Non-pigmented ciliary epithelial cell (primary cell): ENCODE results near the gene PRAMEF15.
"Not testable (repeated sequence)": the region's sequence is repeated elsewhere in the genome, so short reads cannot be mapped to it uniquely, and the experiment has no call there.

Experiments
- DNase-seq: peaks from one replicate; pipeline ENCODE4 v3.0.0-alpha.2; 2010; ENCODE audit warnings: low read depth

Gene PRAMEF15

GRCh38 chr1:13315281-13315680, at the start of gene PRAMEF15:
TSS of gene PRAMEF15 (plus strand) at chr1:13315581. CDS start at chr1:13318408, 2,827 bp downstream.
- DNase-seq = not testable (repeated sequence)

DNA sequence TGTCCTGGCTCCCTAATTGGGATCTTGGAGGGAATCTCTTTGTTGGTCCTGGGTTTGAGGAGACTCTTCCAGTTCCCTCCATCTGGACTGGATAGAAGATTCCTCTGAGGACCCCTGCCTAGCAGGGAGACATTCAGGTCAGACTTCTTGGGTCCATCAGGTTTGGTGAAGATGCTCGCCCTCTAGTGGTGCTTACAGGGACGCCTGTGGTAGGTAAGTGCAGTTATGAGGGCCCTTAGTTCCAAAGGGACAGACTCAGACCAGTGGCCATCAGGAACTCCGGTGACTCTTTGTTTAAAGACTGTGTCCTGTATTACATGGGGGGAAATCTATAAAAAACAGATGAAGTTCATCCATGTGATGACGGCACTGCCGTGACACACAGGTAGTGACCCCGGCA, 38.4 kb upstream of the PRAMEF15 start:
- not testable (repeated sequence) for DNase-seq

GRCh38 chr1:13279617-13280016, 35.8 kb upstream of the PRAMEF15 start:
- not testable (repeated sequence) for DNase-seq

GRCh38 chr1:13285037-13285436, 30.3 kb upstream of the PRAMEF15 start, which contains the start of gene PRAMEF8:
TSS of gene PRAMEF8 (minus strand) at chr1:13285137. CDS start at chr1:13284091, 1,046 bp downstream.
- not testable (repeated sequence) for DNase-seq

DNA sequence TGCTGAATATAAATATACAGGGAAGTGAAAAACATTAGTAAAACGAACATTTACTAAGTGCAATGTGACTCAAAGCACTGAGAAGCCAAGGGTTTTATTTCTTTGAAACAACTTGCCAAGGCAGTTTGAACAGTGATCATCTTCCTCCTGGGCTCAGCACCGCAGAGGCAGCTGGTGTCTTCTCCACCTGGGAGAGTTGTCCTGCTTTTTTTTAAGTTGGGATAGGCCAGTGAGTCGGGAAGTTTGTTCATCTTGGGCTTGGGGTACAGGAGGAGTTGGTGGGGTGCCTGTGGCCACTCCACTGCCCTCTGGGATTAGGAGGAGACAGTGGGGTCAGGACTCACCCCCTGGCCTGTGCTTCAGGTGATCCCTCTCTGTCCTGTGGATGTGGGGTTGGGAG, 26.4 kb upstream of the PRAMEF15 start:
- not testable (repeated sequence) for DNase-seq

GRCh38 chr1:13297216-13297931, 18.0 kb upstream of the PRAMEF15 start:
- DNase-seq = not testable (repeated sequence)

GRCh38 chr1:13298699-13299098, 16.7 kb upstream of the PRAMEF15 start:
- not testable (repeated sequence) for DNase-seq

DNA sequence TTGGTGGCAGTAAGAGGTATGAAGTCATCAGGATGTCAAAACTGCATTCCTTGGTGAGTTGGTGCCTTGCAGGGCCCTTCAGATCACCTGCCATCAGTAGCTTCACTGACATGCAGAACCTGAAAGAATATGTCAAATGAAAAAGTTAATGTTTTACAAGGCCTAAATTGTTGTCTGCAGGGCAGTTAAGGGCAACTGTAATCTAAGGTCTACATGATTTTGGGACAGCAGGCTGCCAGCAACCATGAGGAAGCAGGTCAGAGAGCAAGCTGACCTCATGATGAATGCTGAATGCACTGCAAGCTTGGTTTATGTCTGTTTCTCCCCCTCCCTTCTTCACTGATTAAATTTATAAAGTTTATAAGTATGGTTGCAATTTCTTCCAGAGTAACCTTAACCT, 13.2 kb upstream of the PRAMEF15 start:
- DNase-seq = not testable (repeated sequence)

- DNase-seq = not testable (repeated sequence)
Measured at GRCh38 chr1:13303239-13303638, 12.1 kb upstream of the PRAMEF15 start, which contains the start of gene PRAMEF33. TSS of gene PRAMEF33 (plus strand) at chr1:13303539. CDS start at chr1:13305955, 2,416 bp downstream.

GRCh38 chr1:13342496-13342895, 27.1 kb downstream of the PRAMEF15 start:
- DNase-seq = not testable (repeated sequence)

DNA sequence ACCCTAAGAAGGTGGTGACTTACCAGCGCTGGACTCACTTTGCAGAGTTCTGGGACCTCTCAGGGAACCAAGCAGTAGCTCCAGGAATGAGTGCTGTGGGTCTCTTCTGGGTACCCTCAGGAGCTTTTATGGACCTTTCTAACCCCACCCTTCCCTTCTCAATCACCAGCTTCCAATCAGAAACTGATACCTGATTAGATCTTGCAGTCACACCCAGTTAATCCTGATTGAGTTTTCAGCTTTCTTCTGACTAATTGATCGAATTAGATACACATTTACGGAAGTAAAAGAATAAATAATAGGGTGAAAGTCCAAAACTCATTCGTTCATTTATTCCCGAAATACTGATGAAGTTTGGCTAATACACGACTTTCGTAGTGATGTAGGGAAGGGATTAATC, 31.7 kb downstream of the PRAMEF15 start, which contains the start of gene PRAMEF14:
Gene PRAMEF14 (minus strand): TSS at position 101 of the 400 bp plus-strand sequence. CDS start 1,820 bp downstream, outside the sequence.
- not testable (repeated sequence) for DNase-seq

DNA sequence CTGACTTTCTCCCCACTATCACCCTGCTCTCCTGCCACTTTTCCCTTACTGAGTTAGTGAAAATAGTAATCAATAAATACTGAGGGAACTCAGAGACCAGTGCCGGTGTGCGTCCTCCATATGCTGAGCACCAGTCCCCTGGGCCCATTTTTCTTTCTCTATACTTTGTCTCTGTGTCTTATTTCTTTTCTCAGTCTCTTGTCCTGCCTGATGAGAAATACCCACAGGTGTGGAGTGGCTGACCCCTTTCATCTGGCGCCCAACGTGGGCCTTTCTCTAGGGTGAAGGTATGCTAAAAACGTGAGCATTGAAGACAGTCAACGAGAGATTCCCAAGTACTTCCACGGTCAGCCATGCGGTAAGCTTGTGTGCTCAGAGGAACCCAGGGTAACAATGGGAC, 38.1 kb downstream of the PRAMEF15 start:
- DNase-seq = not testable (repeated sequence)

- DNase-seq = not testable (repeated sequence)
Measured at GRCh38 chr1:13354475-13354874, 39.1 kb downstream of the PRAMEF15 start.

- DNase-seq = peak; percentile 14
Measured at GRCh38 chr1:13356774-13357173, 41.4 kb downstream of the PRAMEF15 start.

DNA sequence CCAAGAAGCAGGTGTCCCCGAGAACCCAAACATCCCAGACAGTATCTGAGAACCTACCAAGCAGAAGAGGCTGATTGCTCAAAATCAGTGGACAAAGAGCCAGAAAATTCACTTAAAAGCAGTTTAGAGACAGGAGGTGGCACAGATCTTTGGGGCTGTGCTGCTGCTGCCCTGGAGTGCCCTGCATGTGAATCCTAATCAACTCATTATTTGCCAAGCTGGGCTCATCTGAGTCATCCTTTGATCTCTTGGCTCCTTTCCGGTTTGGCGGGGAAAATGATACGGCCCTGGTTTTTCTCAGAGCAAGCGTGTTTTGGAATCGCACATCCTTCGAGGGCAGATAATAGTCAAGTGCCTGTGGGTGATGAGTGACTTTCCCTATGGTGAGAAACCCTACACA, 47.0 kb downstream of the PRAMEF15 start:
- DNase-seq = not testable (repeated sequence)

- not testable (repeated sequence) for DNase-seq
Measured at GRCh38 chr1:13364928-13365327, 49.5 kb downstream of the PRAMEF15 start.

DNA sequence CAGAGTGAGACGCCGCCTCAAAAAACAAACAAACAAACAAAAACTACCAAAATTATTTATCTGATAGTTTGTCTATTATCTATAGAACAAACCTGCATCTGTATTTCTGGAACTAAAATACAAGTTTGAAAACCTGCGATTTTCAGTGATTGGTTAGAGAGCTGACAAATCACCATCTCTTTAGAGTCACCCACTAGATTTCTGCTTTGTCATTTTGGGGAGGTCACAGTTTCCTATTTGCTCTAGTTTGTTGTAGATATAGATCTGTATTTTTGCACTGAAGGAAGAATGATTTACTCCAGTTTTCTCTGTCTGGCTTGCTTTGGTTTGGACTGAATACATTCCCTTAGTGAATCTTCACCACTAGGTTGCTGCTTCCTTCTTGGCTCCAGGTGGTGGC, 51.2 kb downstream of the PRAMEF15 start:
- DNase-seq = not testable (repeated sequence)

GRCh38 chr1:13368544-13368943, 53.2 kb downstream of the PRAMEF15 start:
- DNase-seq = not testable (repeated sequence)
